CD14-positive monocyte (primary cell): Measurements from ENCODE around the gene NUP85. TPM values are rescaled to one million over a fixed set of nuclear protein-coding genes. Genes with fewer than 3 reads are reported as not detected.

Experiments
- DNase-seq, 3 donors: peaks; one replicate each; pipeline ENCODE4 v3.0.0-alpha.2; 2011 to 2022
- H2AFZ ChIP-seq: 2 replicates; pipeline ENCODE4 v1.6.0; 2012; ENCODE audit warnings: mild to moderate bottlenecking, low read depth, low read length, inconsistent platforms; ENCODE audit not compliant: insufficient read depth, poor library complexity, severe bottlenecking
- H3K27ac ChIP-seq, 2 donors: 1 replicate in 1 of 2; 2 replicates in 1 of 2; pipeline ENCODE4 v1.5.1; 2012 to 2013; ENCODE audit warnings: low read length in 2 of 2, control low read depth in 1 of 2, inconsistent platforms in 1 of 2, low read depth in 1 of 2, mild to moderate bottlenecking in 1 of 2
- H3K27me3 ChIP-seq, 2 donors: one replicate each; pipeline versions ENCODE4 v1.6.0 to v1.6.1; 2011 to 2013; ENCODE audit warnings: low read length in 2 of 2; ENCODE audit not compliant: control insufficient read depth in 2 of 2, insufficient read depth in 2 of 2
- H3K36me3 ChIP-seq, 2 donors: replicated peaks in 1 of 2; 1 replicate in 1 of 2; 2 replicates in 1 of 2; pipeline versions ENCODE4 v1.5.1 to v1.6.1; 2012 to 2013; ENCODE audit warnings: low read length in 2 of 2, control low read depth in 1 of 2, inconsistent platforms in 1 of 2, mild to moderate bottlenecking in 1 of 2; ENCODE audit not compliant: insufficient read depth in 2 of 2, control insufficient read depth in 1 of 2
- H3K4me1 ChIP-seq, 2 donors: 1 replicate in 1 of 2; 2 replicates in 1 of 2; pipeline versions ENCODE4 v1.5.1 to v1.6.1; 2012 to 2013; ENCODE audit warnings: low read length in 2 of 2, control low read depth in 1 of 2, inconsistent platforms in 1 of 2, mild to moderate bottlenecking in 1 of 2, moderate library complexity in 1 of 2; ENCODE audit not compliant: insufficient read depth in 2 of 2, control insufficient read depth in 1 of 2
- H3K4me2 ChIP-seq: replicated peaks from 2 replicates; pipeline ENCODE3; 2012; ENCODE audit warnings: low read length, moderate library complexity, mild to moderate bottlenecking; ENCODE audit not compliant: poor library complexity, severe bottlenecking; ENCODE audit errors: extremely low read depth
- H3K4me3 ChIP-seq, 3 experiments: fragments of 200-600 bp in 1 of 3; sonication (generic) in 1 of 3; replicated peaks in 1 of 3; 1 replicate in 2 of 3; 2 replicates in 1 of 3; pipeline ENCODE4 v1.5.1; 2011 to 2013; ENCODE audit warnings: low read length in 3 of 3, mild to moderate bottlenecking in 3 of 3, control low read depth in 2 of 3, low read depth in 2 of 3, inconsistent platforms in 1 of 3, moderate library complexity in 1 of 3
- H3K79me2 ChIP-seq: 2 replicates; pipeline ENCODE4 v1.6.0; 2012; ENCODE audit warnings: mild to moderate bottlenecking, control low read depth, inconsistent platforms, low read length, moderate library complexity; ENCODE audit not compliant: insufficient read depth
- H3K9ac ChIP-seq: 2 replicates; pipeline ENCODE4 v1.6.0; 2017; ENCODE audit warnings: low read length, mild to moderate bottlenecking; ENCODE audit not compliant: insufficient read depth, poor library complexity, severe bottlenecking
- H3K9me3 ChIP-seq, 2 donors: replicated peaks in 1 of 2; 1 replicate in 1 of 2; 2 replicates in 1 of 2; pipeline versions ENCODE4 v1.5.1 to v1.6.1; 2012 to 2013; ENCODE audit warnings: low read length in 2 of 2, control low read depth in 1 of 2; ENCODE audit not compliant: control insufficient read depth in 1 of 2, insufficient read depth in 1 of 2
- H4K20me1 ChIP-seq: 2 replicates; pipeline ENCODE4 v1.6.0; 2012; ENCODE audit warnings: mild to moderate bottlenecking, low read length, control low read depth, moderate library complexity; ENCODE audit not compliant: insufficient read depth
- H3K27ac Mint-ChIP-seq, 7 donors: one replicate each; pipeline ENCODE4 v1.8.0; 2020; ENCODE audit warnings: mild to moderate bottlenecking in 7 of 7, mixed read lengths in 7 of 7, moderate library complexity in 6 of 7, inconsistent platforms in 2 of 7
- H3K27me3 Mint-ChIP-seq, 3 donors: one replicate each; pipeline ENCODE4 v1.8.0; 2021 to 2022; ENCODE audit warnings: low read depth in 3 of 3, mild to moderate bottlenecking in 3 of 3, mixed read lengths in 3 of 3, moderate library complexity in 3 of 3, inconsistent platforms in 1 of 3
- H3K36me3 Mint-ChIP-seq, 2 donors: one replicate each; pipeline ENCODE4 v1.8.0; 2020; ENCODE audit warnings: mixed read lengths in 2 of 2, inconsistent platforms in 1 of 2, mild to moderate bottlenecking in 1 of 2
- H3K4me1 Mint-ChIP-seq: one replicate; pipeline ENCODE4 v1.8.0; 2020; ENCODE audit warnings: mild to moderate bottlenecking, mixed read lengths
- H3K4me3 Mint-ChIP-seq, 2 donors: one replicate each; pipeline ENCODE4 v1.8.0; 2020; ENCODE audit warnings: mild to moderate bottlenecking in 2 of 2, mixed read lengths in 2 of 2, moderate library complexity in 1 of 2
- H3K9me3 Mint-ChIP-seq, 7 donors: one replicate each; pipeline ENCODE4 v1.8.0; 2020 to 2022; ENCODE audit warnings: mixed read lengths in 7 of 7, mild to moderate bottlenecking in 6 of 7, moderate library complexity in 6 of 7, inconsistent platforms in 2 of 7
- WGBS: methylation state at CpG from one replicate; pipeline ENCODE4 v1.1.5; 2013; ENCODE audit warnings: missing lambda C conversion rate; ENCODE audit not compliant: insufficient coverage; 5-methylcytosine and 5-hydroxymethylcytosine counted together
- intact Hi-C, 2 donors: fragments of 100-400 bp; cut with micrococcal nuclease; formaldehyde crosslinking; loops; one replicate each; pipeline versions ENCODE4 v1.15.0 to v1.15.1; 2023
- polyA plus RNA-seq, 3 donors: library from polyadenylated mRNA; depleted of rRNA in 1 of 3; unstranded in 2 of 3; stranded (reverse) in 1 of 3; fragments of 300-500 nt in 2 of 3; fragments of >200 nt in 1 of 3; fragmentation: Illumina TruSeq in 2 of 3; gene quantifications; 1 replicate in 2 of 3; 2 replicates in 1 of 3; pipeline ENCODE4 v1.2.3, GENCODE V29; 2012 to 2021
- TF ChIP-seq, protein P1 (sequence below): fragments of 200-600 bp; IDR thresholded peaks from one replicate; pipeline ENCODE4 v1.8.0; 2022; ENCODE audit warnings: antibody characterized with exemption, mild to moderate bottlenecking

The NUP85 gene
- polyA plus RNA-seq, 3 donors = 36.3 to 94.2 (median 38.7) TPM

DNA sequence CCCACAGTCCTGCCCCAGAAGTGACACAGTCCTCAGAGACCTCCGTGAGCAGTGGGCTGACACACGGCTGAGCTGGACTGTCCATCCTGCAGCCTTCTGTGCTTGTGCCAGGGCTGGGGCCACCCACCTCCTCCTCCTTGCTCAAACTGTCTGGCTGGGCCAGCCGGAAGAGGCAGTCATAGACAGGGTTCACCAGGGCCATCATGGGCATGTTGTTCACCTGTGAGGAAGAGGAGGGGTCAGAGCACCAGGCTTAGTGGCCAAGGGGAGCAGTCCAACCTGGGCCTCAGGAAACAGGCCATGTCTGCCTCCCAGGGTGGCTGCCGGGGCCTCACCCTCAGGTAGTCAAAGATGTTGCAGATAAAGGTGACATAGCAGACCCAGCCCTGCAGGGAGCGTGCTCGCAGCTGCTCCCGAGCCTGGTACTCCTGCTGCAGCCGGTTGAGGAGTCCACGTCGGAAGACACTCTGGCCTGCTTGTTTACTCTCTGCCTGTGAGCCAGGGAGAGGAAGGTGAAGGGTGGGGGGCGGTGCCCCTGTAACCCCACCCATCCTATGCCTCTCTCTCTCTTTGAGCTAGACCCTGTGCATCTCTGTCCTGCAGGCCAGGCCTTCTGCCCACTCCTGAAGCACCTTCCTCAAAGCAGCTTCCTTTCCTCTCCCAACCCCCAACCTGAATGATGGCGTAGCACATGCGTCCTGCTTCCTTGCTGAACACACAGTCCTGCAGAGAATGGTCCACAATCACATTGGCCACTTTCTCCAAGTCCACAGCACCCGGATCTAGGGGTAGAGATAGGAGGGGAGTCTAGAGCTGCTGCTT lies 62.1 kb downstream of the NUP85 start:
- peaks cover 0 to 4% (median 0%) of the 10 kb centered on the region in 7 donors for H3K9me3 Mint-ChIP-seq
- peaks cover 11 to 37% of the 10 kb centered on the region in 2 donors for H3K36me3 ChIP-seq

DNA sequence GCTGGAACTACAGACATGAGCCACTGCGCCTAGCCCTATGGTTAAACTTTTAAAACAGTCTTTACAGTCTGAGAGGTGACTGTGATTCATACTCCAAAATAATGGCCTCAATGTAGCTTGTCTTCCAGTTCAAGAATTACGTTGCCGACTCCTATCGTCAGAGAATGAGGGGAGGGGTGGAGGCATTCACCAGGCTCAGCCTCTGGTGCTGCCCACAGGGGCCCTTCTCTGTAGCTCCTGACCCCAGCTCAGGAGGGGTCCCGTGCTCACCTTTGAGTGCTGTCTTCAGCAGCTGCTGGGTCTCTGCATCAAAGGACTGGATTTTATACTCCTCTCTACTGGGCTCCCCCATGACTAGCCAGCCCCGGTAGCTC lies 64.4 kb downstream of the NUP85 start:
- Mint-ChIP-seq H3K4me1 (peaks cover 68% of the 10 kb centered on the region), H3K4me3 (peak overlapping the region; percentile 81 to 92), H3K27me3 (peaks cover 0 to 2% (median 0%) of the 10 kb centered on the region in 3 donors), H3K27ac (peak overlapping the region; percentile 85 to 94 (median 92)), H3K36me3 (peaks cover 29 to 40% of the 10 kb centered on the region in 2 donors), H3K9me3 (peaks cover 0 to 4% (median 0%) of the 10 kb centered on the region in 7 donors)
- Histone ChIP-seq H2AFZ (peak overlapping the region; percentile 83), H3K9me3 (no peaks in the 10 kb centered on the region), H3K79me2 (peaks cover 73% of the 10 kb centered on the region), H3K27ac (peak overlapping the region; percentile 89 to 94), H3K36me3 (peaks cover 16 to 38% of the 10 kb centered on the region in 2 donors), H3K27me3 (no peaks in the 10 kb centered on the region), H3K9ac (peak overlapping the region; percentile 96), H4K20me1 (peaks cover 4% of the 10 kb centered on the region), H3K4me2 (peak overlapping the region; percentile 89), H3K4me1 (peaks cover 68 to 75% of the 10 kb centered on the region in 2 donors), H3K4me3 (peak overlapping the region; percentile 69 to 94 (median 92))
- 0% methylated on average over 3 of the region's 6 CpGs for WGBS
- TF ChIP-seq, protein P1, sequence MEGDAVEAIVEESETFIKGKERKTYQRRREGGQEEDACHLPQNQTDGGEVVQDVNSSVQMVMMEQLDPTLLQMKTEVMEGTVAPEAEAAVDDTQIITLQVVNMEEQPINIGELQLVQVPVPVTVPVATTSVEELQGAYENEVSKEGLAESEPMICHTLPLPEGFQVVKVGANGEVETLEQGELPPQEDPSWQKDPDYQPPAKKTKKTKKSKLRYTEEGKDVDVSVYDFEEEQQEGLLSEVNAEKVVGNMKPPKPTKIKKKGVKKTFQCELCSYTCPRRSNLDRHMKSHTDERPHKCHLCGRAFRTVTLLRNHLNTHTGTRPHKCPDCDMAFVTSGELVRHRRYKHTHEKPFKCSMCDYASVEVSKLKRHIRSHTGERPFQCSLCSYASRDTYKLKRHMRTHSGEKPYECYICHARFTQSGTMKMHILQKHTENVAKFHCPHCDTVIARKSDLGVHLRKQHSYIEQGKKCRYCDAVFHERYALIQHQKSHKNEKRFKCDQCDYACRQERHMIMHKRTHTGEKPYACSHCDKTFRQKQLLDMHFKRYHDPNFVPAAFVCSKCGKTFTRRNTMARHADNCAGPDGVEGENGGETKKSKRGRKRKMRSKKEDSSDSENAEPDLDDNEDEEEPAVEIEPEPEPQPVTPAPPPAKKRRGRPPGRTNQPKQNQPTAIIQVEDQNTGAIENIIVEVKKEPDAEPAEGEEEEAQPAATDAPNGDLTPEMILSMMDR = no peak
- peak in 1 of 3 donors; percentile 41 for DNase-seq
- intact Hi-C loops = loop anchor here (5.0 to 10.0 kb wide), 3 partner anchors 137 to 315 kb away; partner anchors contain the start of genes GRB2 (in 1 of the 2) and MYO15B (in 1 of the 2)

More for the DNA sequence above, 62.1 kb downstream of the NUP85 start:
- Histone ChIP-seq H3K79me2 (peaks cover 76% of the 10 kb centered on the region), H4K20me1 (peaks cover 4% of the 10 kb centered on the region), H3K27ac (peak overlapping the region; percentile 76 to 89), H3K4me1 (peaks cover 66 to 73% of the 10 kb centered on the region in 2 donors), H3K27me3 (no peaks in the 10 kb centered on the region), H2AFZ (no peak overlapping the region), H3K4me2 (peak overlapping the region; percentile 34), H3K4me3 (peak overlapping the region in 1 of 3 experiments; percentile 92), H3K9me3 (no peaks in the 10 kb centered on the region), H3K9ac (no peak overlapping the region)
- peaks cover 22 to 38% of the 10 kb centered on the region in 2 donors for H3K36me3 Mint-ChIP-seq
- TF ChIP-seq, protein P1 = no peak
- 92% methylated on average over 8 of the region's 14 CpGs for WGBS
- DNase-seq = peak in 1 of 3 donors; percentile 21
- peaks cover 62% of the 10 kb centered on the region for H3K4me1 Mint-ChIP-seq
- intact Hi-C loops = loop anchor here in 1 of 2 donors (10.0 kb wide), 2 partner anchors 233 to 317 kb away; partner anchors contain the start of gene MYO15B
- peak overlapping the region; percentile 57 to 93 (median 85) for H3K27ac Mint-ChIP-seq
- peaks cover 0 to 2% (median 0%) of the 10 kb centered on the region in 3 donors for H3K27me3 Mint-ChIP-seq
- H3K4me3 Mint-ChIP-seq = peak overlapping the region in 1 of 2 donors; percentile 54
